H1 (cell line): ENCODE measurements around the gene RHBDD2. TPM values are rescaled to one million over a fixed set of nuclear protein-coding genes. Genes with fewer than 3 reads are reported as not detected.
A peak's percentile ranks its signal among the peaks of the same experiment; 100 is the strongest.

Experiments used
- ATF2 ChIP-seq: IDR thresholded peaks from 2 replicates; pipeline ENCODE4 v1.6.1; 2012; ENCODE audit warnings: low read length, inconsistent platforms
- BACH1 ChIP-seq: IDR thresholded peaks from 2 replicates; pipeline ENCODE4 v1.6.1; 2012; ENCODE audit warnings: low read length, improper control_type of control experiment
- CBX5 ChIP-seq: fragments of 300-800, 300-1000 bp; sonication (generic); IDR thresholded peaks from 2 replicates; pipeline ENCODE4 v1.7.1; 2016; ENCODE audit warnings: antibody characterized with exemption, low read length, low read depth
- CBX8 ChIP-seq: fragments of 300-800, 300-1000 bp; sonication (generic); IDR thresholded peaks from 2 replicates; pipeline ENCODE4 v1.7.1; 2016; ENCODE audit warnings: low read depth, low read length, borderline replicate concordance
- CEBPB ChIP-seq: IDR thresholded peaks from 2 replicates; pipeline ENCODE4 v1.6.1; 2012; ENCODE audit warnings: low read depth, low read length
- CTBP2 ChIP-seq: IDR thresholded peaks from 2 replicates; pipeline ENCODE4 v1.7.0; 2011; ENCODE audit warnings: borderline replicate concordance, mild to moderate bottlenecking, moderate library complexity, mixed read lengths, low read length; ENCODE audit not compliant: insufficient read depth, insufficient read length
- EGR1 ChIP-seq: IDR thresholded peaks from 2 replicates; pipeline ENCODE4 v1.6.1; 2011; ENCODE audit warnings: low read depth, low read length, borderline replicate concordance
- FOSL1 ChIP-seq: IDR thresholded peaks from 2 replicates; pipeline ENCODE4 v1.6.1; 2011; ENCODE audit warnings: mild to moderate bottlenecking, low read depth, low read length, moderate library complexity; ENCODE audit not compliant: insufficient read depth
- HDAC6 ChIP-seq: IDR thresholded peaks from one replicate; pipeline ENCODE4 v1.7.1; 2012; ENCODE audit warnings: low read depth, mild to moderate bottlenecking, inconsistent platforms, low read length, moderate library complexity
- KDM5A ChIP-seq: fragments of 200-600 bp; IDR thresholded peaks from 2 replicates; pipeline ENCODE4 v1.7.1; 2012; ENCODE audit warnings: mild to moderate bottlenecking, low read length, inconsistent platforms, mixed read lengths
- MAX ChIP-seq: IDR thresholded peaks from 2 replicates; pipeline ENCODE4 v1.6.1; 2012; ENCODE audit warnings: inconsistent platforms
- RFX5 ChIP-seq: IDR thresholded peaks from 2 replicates; pipeline ENCODE4 v1.6.1; 2011; ENCODE audit warnings: low read depth, low read length, improper control_type of control experiment, borderline replicate concordance
- SAP30 ChIP-seq: fragments of 300-600 bp; sonication (generic); IDR thresholded peaks from 2 replicates; pipeline ENCODE4 v1.7.1; 2012; ENCODE audit warnings: low read length, moderate library complexity, mild to moderate bottlenecking, inconsistent platforms; ENCODE audit not compliant: insufficient read depth, insufficient replicate concordance
- SRF ChIP-seq: IDR thresholded peaks from 2 replicates; pipeline ENCODE4 v1.6.1; 2011; ENCODE audit warnings: mild to moderate bottlenecking, low read depth, low read length, moderate library complexity
- TAF1 ChIP-seq: IDR thresholded peaks from 2 replicates; pipeline ENCODE4 v1.6.1; 2011; ENCODE audit warnings: mild to moderate bottlenecking, low read depth, low read length
- TAF7 ChIP-seq: optimal IDR thresholded peaks from 2 replicates; pipeline ENCODE3; 2011; ENCODE audit warnings: low read depth, mild to moderate bottlenecking, inconsistent platforms, low read length, moderate library complexity, borderline replicate concordance
- TCF12 ChIP-seq: IDR thresholded peaks from 2 replicates; pipeline ENCODE4 v1.6.1; 2011; ENCODE audit warnings: low read depth, mild to moderate bottlenecking, low read length
- YY1 ChIP-seq: IDR thresholded peaks from 2 replicates; pipeline ENCODE4 v1.6.1; 2011; ENCODE audit warnings: low read depth, mild to moderate bottlenecking, low read length
- ZNF274 ChIP-seq: IDR thresholded peaks from 2 replicates; pipeline ENCODE4 v1.7.0; 2012; ENCODE audit warnings: low read length, borderline replicate concordance; ENCODE audit errors: extremely low read depth
- polyA plus RNA-seq, 7 experiments: library from polyadenylated mRNA; depleted of rRNA in 3 of 7; stranded (reverse) in 5 of 7; unstranded in 2 of 7; fragments of >200 nt in 5 of 7; fragments of 200-250 nt in 2 of 7; gene quantifications; 1 replicate in 5 of 7; 2 replicates in 1 of 7; 4 replicates in 1 of 7; pipeline versions ENCODE4 v1.2.1 to v1.2.3, GENCODE V29; 2011 to 2013; ENCODE audit warnings: missing spikeins in 2 of 7, mixed read lengths in 2 of 7
- total RNA-seq: library from RNA; stranded (reverse); fragmentation: NEBNext Ultra II Directional; extraction: Animal tissue kit (Norgen Biotek cat#: 25700); gene quantifications from 2 replicates; pipeline ENCODE4 v1.2.1, GENCODE V29; 2021

RHBDD2 gene
- total and polyA plus RNA-seq, 2 of the 8 experiments (the other 6 are each of a cell fraction or from before 2014, with no cell fraction given): 28.3 to 65.5 TPM

- TF ChIP-seq TAF7 (peak; percentile 99), KDM5A (no peak), RFX5 (no peak), TCF12 (peak; percentile 44; the same call in 1 of the 2 replicates), ZNF274 (no peak), SAP30 (no peak), YY1 (peak; percentile 13; the same call in 1 of the 2 replicates), CBX8 (no peak), CBX5 (no peak), BACH1 (no peak), FOSL1 (0 out of 2 replicates have a peak, but pooled peaks have one; percentile 7), MAX (peak; percentile 77), HDAC6 (no peak), ATF2 (no peak), SRF (peak; percentile 49; the same call in 1 of the 2 replicates), TAF1 (peak; percentile 100), EGR1 (peak; percentile 87), CTBP2 (no peak), CEBPB (no peak)
- TF ChIP-seq, all 59 proteins: peak for 30
Observed at GRCh38 chr7:75914655-75915415, 36.0 kb downstream of the RHBDD2 start, which contains the start of gene POR (continued).
